ENCODE data around the gene C17orf113. TPM values are rescaled to one million over a fixed set of nuclear protein-coding genes. Genes with fewer than 3 reads are reported as not detected.
"Not testable (repeated sequence)": the region's sequence is repeated elsewhere in the genome, so short reads cannot be mapped to it uniquely, and the experiment has no call there.

C17orf113 gene
- total and polyA plus RNA-seq, 4 donors, result 0.12 to 0.17 (median 0.14) TPM; not detected in 1

GRCh38 chr17:42010898-42011516 is 39.4 kb downstream of the C17orf113 start:
- WGBS, result 97% methylated on average over 3 of the region's 3 CpGs
- no peak for DNase-seq (ENCODE audit: low spot score)
- Histone ChIP-seq H3K36me3 (ENCODE audit: control insufficient read depth in 4 of 4, insufficient read depth in 3 of 4, low read depth in 1 of 4, low read length in 3 of 4) (peaks cover 0 to 2% (median 0%) of the 10 kb centered on the region in 4 donors), H3K9me3 (ENCODE audit: control insufficient read depth in 4 of 4, low read length in 3 of 4) (no peaks in the 10 kb centered on the region), H3K9ac (ENCODE audit: low read depth in 1 of 2, low read length in 2 of 2) (no peak overlapping the region), H3K27me3 (ENCODE audit: control insufficient read depth in 4 of 4, insufficient read depth in 4 of 4, low read length in 3 of 4) (no peaks in the 10 kb centered on the region), H3K4me3 (ENCODE audit: low read depth in 1 of 3, low read length in 3 of 3) (no peak overlapping the region), H3K27ac (ENCODE audit: low read depth in 1 of 2, low read length in 2 of 2) (no peak overlapping the region), H3K4me1 (ENCODE audit: control insufficient read depth in 4 of 4, insufficient read depth in 4 of 4, low read length in 3 of 4) (peaks cover 3 to 31% (median 12%) of the 10 kb centered on the region in 4 donors)
- TF ChIP-seq RAD21 (IDR thresholded peaks at IDR 0.05) (no peak), HNF4G (IDR thresholded peaks at IDR 0.05) (no peak), EGR1 (IDR thresholded peaks at IDR 0.05; ENCODE audit: low read depth in 2 of 2) (no peak), JUND (IDR thresholded peaks at IDR 0.05) (no peak), NR2F2 (IDR thresholded peaks at IDR 0.05) (no peak), SP1 (IDR thresholded peaks at IDR 0.05) (no peak), HNF4A (conservative IDR thresholded peaks at IDR 0.05) (no peak), ZBTB33 (IDR thresholded peaks at IDR 0.05) (no peak), TAF1 (conservative IDR thresholded peaks at IDR 0.05) (no peak)
- TF ChIP-seq, protein P1, sequence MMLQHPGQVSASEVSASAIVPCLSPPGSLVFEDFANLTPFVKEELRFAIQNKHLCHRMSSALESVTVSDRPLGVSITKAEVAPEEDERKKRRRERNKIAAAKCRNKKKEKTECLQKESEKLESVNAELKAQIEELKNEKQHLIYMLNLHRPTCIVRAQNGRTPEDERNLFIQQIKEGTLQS (IDR thresholded peaks at IDR 0.05), result no peak

DNA sequence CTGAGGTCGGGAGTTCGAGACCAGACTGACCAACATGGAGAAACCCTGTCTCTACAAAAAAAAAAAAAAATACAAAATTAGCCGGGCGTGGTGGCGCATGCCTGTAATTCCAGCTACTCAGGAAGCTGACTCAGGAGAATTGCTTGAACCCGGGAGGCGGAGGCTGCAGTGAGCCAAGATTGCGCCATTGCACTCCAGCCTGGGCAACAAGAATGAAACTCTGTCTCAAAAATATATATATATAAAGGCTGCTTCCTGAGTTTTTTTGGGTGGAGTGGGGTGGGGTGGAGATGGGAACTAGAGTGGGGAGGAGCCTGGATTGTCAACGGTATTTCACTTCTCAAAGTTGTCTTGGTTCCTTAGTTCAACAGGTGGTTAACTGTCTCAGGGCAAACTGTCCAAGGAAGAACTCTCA is 40.1 kb downstream of the C17orf113 start:
- H3K4me1 ChIP-seq (ENCODE audit: control insufficient read depth in 4 of 4, insufficient read depth in 4 of 4, low read length in 3 of 4), result peaks cover 4 to 28% (median 7%) of the 10 kb centered on the region in 4 donors
- not testable (repeated sequence) for H3K27ac ChIP-seq (ENCODE audit: low read depth in 1 of 2, low read length in 2 of 2); H3K36me3 ChIP-seq (ENCODE audit: control insufficient read depth in 4 of 4, insufficient read depth in 3 of 4, low read depth in 1 of 4, low read length in 3 of 4); H3K9ac ChIP-seq (ENCODE audit: low read depth in 1 of 2, low read length in 2 of 2); H3K27me3 ChIP-seq (ENCODE audit: control insufficient read depth in 4 of 4, insufficient read depth in 4 of 4, low read length in 3 of 4); H3K9me3 ChIP-seq (ENCODE audit: control insufficient read depth in 4 of 4, low read length in 3 of 4); DNase-seq (ENCODE audit: low spot score); H3K4me3 ChIP-seq (ENCODE audit: low read depth in 1 of 3, low read length in 3 of 3)
- 49% methylated on average over 9 of the region's 9 CpGs for WGBS

DNA sequence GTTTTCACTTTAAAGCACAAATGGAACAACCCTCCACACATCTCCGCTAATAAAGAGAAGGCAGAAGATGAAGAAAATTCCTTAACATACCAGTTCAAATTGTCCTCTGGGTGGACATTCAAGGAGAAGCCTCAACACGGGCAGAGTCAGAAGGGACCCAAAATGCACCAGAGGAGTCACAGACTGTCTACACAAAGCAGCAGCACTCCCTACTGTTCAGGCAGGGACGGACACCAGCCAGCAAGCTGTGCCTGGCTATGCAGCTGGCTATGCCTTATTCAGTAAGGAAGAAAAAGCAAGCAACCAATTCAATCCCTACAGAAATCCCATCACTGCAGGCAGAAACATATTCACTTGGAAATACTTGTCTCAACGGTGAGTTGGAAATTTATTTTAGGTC is 41.2 kb downstream of the C17orf113 start:
- no peak for DNase-seq (ENCODE audit: low spot score)
- Histone ChIP-seq H3K9ac (ENCODE audit: low read depth in 1 of 2, low read length in 2 of 2) (no peak overlapping the region), H3K9me3 (ENCODE audit: control insufficient read depth in 4 of 4, low read length in 3 of 4) (no peaks in the 10 kb centered on the region), H3K27me3 (ENCODE audit: control insufficient read depth in 4 of 4, insufficient read depth in 4 of 4, low read length in 3 of 4) (no peaks in the 10 kb centered on the region), H3K27ac (ENCODE audit: low read depth in 1 of 2, low read length in 2 of 2) (no peak overlapping the region), H3K36me3 (ENCODE audit: control insufficient read depth in 4 of 4, insufficient read depth in 3 of 4, low read depth in 1 of 4, low read length in 3 of 4) (peaks cover 0 to 2% (median 0%) of the 10 kb centered on the region in 4 donors), H3K4me3 (ENCODE audit: low read depth in 1 of 3, low read length in 3 of 3) (no peak overlapping the region), H3K4me1 (ENCODE audit: control insufficient read depth in 4 of 4, insufficient read depth in 4 of 4, low read length in 3 of 4) (peaks cover 4 to 25% (median 6%) of the 10 kb centered on the region in 4 donors)
- no peak for TF ChIP-seq EGR1 (IDR thresholded peaks at IDR 0.05; ENCODE audit: low read depth in 2 of 2)
- TF ChIP-seq RAD21 (IDR thresholded peaks at IDR 0.05), result peak; percentile 52 to 69
- peak; percentile 21 for TF ChIP-seq CTCF (IDR thresholded peaks at IDR 0.05; ENCODE audit: low read depth, low read length, missing input control)
- TF ChIP-seq YY1 (IDR thresholded peaks at IDR 0.05), result no peak
- no peak for TF ChIP-seq GABPA (IDR thresholded peaks at IDR 0.05 in 1 of 2, conservative IDR thresholded peaks at IDR 0.05 in 1 of 2)
- WGBS, result 76% methylated on average over 4 of the region's 4 CpGs

All from liver (tissue), 9 donors.